ENCODE data around the gene NINL.

DNA sequence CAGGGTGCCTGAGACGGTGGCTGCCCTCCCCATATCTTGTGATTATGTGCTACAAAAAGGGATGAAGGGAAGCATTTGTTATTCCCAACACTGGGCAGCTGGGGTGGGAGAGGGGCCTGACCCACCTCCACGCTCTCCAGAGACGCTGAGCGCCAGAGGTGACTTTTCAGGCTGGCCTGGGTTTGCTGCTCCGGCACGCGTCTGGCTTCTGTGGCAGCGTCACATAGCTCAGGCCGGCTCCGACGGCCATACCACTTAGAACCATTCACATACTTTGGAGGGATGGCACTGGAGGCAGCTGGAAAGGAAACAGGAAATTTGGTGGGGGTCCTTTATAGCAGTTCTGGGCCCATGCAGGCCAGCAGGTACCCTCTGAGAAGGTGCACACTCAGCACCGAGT, 72.6 kb downstream of the NINL start:
- TF ChIP-seq POLR2A (IDR thresholded peaks at IDR 0.05) (no peak), CTCF (IDR thresholded peaks at IDR 0.05) (no peak)
